Upper lobe of right lung (tissue), 1 donor: ENCODE results near the gene ZCCHC2. TPM values are rescaled to one million over a fixed set of nuclear protein-coding genes. Genes with fewer than 3 reads are reported as not detected.

Experiments
- ATAC-seq: fragments of 200-7000 bp; cut with Tn5 transposase; one replicate; pipeline ENCODE4 v1.9.1; 2020; ENCODE audit warnings: mild to moderate bottlenecking, moderate library complexity
- DNase-seq: peaks from one replicate; pipeline ENCODE4 v3.0.0-alpha.2; 2020
- H3K27ac ChIP-seq: fragments of 200-600 bp; one replicate; pipeline ENCODE4 v1.8.0; 2022
- H3K27me3 ChIP-seq: fragments of 200-600 bp; one replicate; pipeline ENCODE4 v1.8.0; 2022; ENCODE audit warnings: mild to moderate bottlenecking
- H3K36me3 ChIP-seq: fragments of 200-600 bp; one replicate; pipeline ENCODE4 v1.8.0; 2022
- H3K4me1 ChIP-seq: fragments of 200-600 bp; one replicate; pipeline ENCODE4 v1.8.0; 2022
- H3K4me3 ChIP-seq: fragments of 200-600 bp; one replicate; pipeline ENCODE4 v1.8.0; 2022; ENCODE audit warnings: mild to moderate bottlenecking
- H3K9me3 ChIP-seq: fragments of 200-600 bp; one replicate; pipeline ENCODE4 v1.8.0; 2022
- intact Hi-C: fragments of 100-400 bp; cut with DNase I; formaldehyde crosslinking; loops from one replicate; pipeline ENCODE4 v1.11.0; 2022
- total RNA-seq: library from RNA; stranded (reverse); fragmentation: NEBNext Ultra II Directional; extraction: Animal tissue kit (Norgen Biotek cat#: 25700); gene quantifications from one replicate; pipeline ENCODE4 v1.2.1, GENCODE V29; 2021
- TF ChIP-seq, protein P1 (sequence below): fragments of 200-600 bp; IDR thresholded peaks from one replicate; pipeline ENCODE4 v1.8.0; 2022; ENCODE audit warnings: antibody characterized with exemption
- donor health status: DM: no; HTN: yes; CAD: no; lungs with severe emphysema.

Gene ZCCHC2
- total RNA-seq, 1 donor from 2014 or later, result 36.6 TPM

GRCh38 chr18:62512532-62512931 lies 10.3 kb upstream of the ZCCHC2 start:
- intact Hi-C loops, result no loop called here
- TF ChIP-seq, protein P1, sequence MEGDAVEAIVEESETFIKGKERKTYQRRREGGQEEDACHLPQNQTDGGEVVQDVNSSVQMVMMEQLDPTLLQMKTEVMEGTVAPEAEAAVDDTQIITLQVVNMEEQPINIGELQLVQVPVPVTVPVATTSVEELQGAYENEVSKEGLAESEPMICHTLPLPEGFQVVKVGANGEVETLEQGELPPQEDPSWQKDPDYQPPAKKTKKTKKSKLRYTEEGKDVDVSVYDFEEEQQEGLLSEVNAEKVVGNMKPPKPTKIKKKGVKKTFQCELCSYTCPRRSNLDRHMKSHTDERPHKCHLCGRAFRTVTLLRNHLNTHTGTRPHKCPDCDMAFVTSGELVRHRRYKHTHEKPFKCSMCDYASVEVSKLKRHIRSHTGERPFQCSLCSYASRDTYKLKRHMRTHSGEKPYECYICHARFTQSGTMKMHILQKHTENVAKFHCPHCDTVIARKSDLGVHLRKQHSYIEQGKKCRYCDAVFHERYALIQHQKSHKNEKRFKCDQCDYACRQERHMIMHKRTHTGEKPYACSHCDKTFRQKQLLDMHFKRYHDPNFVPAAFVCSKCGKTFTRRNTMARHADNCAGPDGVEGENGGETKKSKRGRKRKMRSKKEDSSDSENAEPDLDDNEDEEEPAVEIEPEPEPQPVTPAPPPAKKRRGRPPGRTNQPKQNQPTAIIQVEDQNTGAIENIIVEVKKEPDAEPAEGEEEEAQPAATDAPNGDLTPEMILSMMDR, result no peak
- ATAC-seq (no peak), DNase-seq (no peak)
- no peaks in the 10 kb centered on the region for H3K36me3 ChIP-seq
- H3K4me1 ChIP-seq, result no peaks in the 10 kb centered on the region
- H3K27ac ChIP-seq, result no peak overlapping the region
- no peak overlapping the region for H3K4me3 ChIP-seq
- H3K9me3 ChIP-seq, result peaks cover 25% of the 10 kb centered on the region
- H3K27me3 ChIP-seq, result no peaks in the 10 kb centered on the region

- Histone ChIP-seq H3K27me3 (no peaks in the 10 kb centered on the region), H3K9me3 (peaks cover 25% of the 10 kb centered on the region), H3K4me3 (no peak overlapping the region), H3K4me1 (no peaks in the 10 kb centered on the region), H3K36me3 (no peaks in the 10 kb centered on the region), H3K27ac (no peak overlapping the region)
- no peak for DNase-seq
- intact Hi-C loops, result no loop called here
- TF ChIP-seq, protein P1, result no peak
- ATAC-seq, result no peak
Measured at GRCh38 chr18:62512996-62513395, 9.8 kb upstream of the ZCCHC2 start.

DNA sequence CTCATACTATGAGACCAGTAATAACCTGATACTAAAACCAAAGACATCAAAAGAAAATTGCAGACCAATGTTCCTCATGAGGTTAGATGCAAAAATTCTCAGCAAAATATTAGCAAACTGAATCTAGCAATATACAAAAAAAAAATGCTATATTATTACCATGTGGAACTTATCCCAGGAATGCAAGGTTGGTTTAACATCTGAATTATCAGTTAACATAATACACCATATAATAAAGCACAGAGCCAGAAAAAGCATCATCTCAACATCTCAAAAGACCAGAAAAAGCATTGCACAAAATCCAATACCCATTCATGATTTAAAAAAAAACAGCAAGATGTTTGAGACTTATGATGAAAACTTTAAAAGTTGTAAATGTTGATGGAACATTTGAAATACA lies 8.3 kb upstream of the ZCCHC2 start:
- intact Hi-C loops, result no loop called here
- ATAC-seq (no peak), DNase-seq (no peak)
- no peak overlapping the region for H3K4me3 ChIP-seq
- H3K27ac ChIP-seq, result no peak overlapping the region
- TF ChIP-seq, protein P1, result no peak
- H3K9me3 ChIP-seq, result peaks cover 25% of the 10 kb centered on the region
- H3K27me3 ChIP-seq, result no peaks in the 10 kb centered on the region
- no peaks in the 10 kb centered on the region for H3K4me1 ChIP-seq
- H3K36me3 ChIP-seq, result no peaks in the 10 kb centered on the region

- Histone ChIP-seq H3K27me3 (no peaks in the 10 kb centered on the region), H3K4me3 (no peak overlapping the region), H3K27ac (no peak overlapping the region), H3K9me3 (peaks cover 25% of the 10 kb centered on the region), H3K36me3 (no peaks in the 10 kb centered on the region), H3K4me1 (no peaks in the 10 kb centered on the region)
- intact Hi-C loops, result no loop called here
- no peak for ATAC-seq
- TF ChIP-seq, protein P1, result no peak
- no peak for DNase-seq
Measured at GRCh38 chr18:62516242-62516641, 6.6 kb upstream of the ZCCHC2 start.

DNA sequence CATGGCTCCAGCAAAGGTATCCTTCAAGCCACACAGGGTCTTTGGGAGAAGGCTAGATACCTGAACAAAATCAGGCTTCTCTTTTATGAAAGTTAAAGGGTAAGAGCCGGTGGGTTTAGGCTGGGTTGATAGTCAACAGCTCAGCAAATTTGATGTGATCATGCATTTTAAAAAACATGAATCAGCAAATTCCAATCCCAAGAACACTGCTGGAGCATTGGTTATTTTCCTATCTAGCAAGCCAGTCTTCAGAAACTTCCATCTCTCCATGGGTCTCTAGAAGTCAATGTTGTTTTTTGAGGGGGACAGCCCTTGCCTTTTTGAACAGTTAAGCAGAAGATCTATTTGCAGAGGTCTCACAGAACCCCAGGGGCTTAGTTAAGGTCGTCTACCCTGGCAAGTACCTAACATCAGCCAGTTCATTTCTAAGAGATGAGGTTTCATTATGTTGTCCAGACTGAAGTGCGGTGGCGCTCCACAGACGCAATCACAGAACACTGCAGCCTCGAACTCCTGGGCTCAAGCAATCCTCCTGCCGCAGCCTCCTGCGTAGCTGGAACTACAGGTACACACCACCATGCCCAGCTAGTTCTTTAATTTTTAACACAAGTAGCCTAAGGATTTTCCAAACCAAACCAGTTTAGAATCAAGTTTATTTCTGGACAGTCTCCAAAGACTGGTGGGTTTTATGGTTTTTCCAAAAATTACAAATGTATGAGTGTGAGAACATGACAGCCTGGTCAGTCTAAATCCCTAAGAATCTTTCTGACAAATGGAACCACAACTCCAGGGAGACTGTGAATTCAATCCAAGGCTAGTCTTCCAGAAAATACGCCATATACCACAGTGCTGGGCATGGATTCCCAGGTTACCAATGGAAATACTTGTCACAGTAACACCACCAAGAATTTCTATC lies 4.1 kb upstream of the ZCCHC2 start:
- H3K4me1 ChIP-seq, result no peaks in the 10 kb centered on the region
- TF ChIP-seq, protein P1, result no peak
- DNase-seq (no peak), ATAC-seq (no peak)
- no peaks in the 10 kb centered on the region for H3K36me3 ChIP-seq
- peaks cover 13% of the 10 kb centered on the region for H3K9me3 ChIP-seq
- H3K4me3 ChIP-seq, result no peak overlapping the region
- intact Hi-C loops, result no loop called here
- no peaks in the 10 kb centered on the region for H3K27me3 ChIP-seq
- H3K27ac ChIP-seq, result no peak overlapping the region
